Activated CD8-positive, alpha-beta memory T cell treated with anti-CD3 and anti-CD28 coated beads, Interleukin-2, amount 50 U/mL, for 4 hours (primary cell): ENCODE measurements around the gene TUBB8B.
"Not testable (repeated sequence)": the region's sequence is repeated elsewhere in the genome, so short reads cannot be mapped to it uniquely, and the experiment has no call there.

ENCODE experiments used
- DNase-seq: peaks from one replicate; pipeline ENCODE4 v3.0.0-alpha.2; 2020

Gene TUBB8B

DNA sequence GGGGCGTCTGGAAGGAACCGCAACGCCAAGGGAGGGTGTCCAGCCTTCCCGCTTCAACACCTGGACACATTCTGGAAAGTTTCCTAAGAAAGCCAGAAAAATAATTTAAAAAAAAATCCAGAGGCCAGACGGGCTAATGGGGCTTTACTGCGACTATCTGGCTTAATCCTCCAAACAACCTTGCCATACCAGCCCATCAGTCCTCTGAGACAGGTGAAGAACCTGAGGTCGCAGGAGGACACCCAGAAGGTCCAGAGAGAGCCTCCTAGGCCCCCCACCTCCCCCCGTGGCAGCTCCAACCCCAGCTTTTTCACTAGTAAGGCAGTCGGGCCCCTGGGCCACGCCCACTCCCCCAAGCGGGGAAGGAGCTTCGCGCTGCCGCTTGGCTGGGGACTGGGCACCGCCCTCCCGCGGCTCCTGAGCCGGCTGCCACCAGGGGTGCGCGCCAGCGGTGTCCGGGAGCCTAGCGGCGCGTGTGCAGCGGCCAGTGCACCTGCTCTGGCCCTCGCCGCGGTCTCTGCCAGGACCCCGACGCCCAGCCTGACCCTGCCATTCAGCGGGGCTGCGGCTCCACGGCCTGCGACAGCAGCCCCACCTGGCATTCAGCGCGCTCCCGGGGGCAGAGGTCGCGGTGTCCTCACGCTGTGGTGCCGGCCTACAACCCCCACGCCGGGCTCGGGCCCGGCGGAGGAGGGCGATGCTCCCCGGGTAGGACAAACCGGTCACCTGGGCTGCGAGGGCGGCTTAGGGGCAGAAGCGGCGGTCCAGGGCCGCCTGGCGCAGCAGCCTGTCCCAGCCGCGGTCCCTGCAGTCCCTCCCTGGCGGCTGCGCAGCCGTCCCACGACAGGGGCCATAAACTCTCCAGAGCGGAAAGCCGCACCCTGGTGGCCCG, 37.8 kb downstream of the TUBB8B start:
- DNase-seq, result not testable (repeated sequence)

DNA sequence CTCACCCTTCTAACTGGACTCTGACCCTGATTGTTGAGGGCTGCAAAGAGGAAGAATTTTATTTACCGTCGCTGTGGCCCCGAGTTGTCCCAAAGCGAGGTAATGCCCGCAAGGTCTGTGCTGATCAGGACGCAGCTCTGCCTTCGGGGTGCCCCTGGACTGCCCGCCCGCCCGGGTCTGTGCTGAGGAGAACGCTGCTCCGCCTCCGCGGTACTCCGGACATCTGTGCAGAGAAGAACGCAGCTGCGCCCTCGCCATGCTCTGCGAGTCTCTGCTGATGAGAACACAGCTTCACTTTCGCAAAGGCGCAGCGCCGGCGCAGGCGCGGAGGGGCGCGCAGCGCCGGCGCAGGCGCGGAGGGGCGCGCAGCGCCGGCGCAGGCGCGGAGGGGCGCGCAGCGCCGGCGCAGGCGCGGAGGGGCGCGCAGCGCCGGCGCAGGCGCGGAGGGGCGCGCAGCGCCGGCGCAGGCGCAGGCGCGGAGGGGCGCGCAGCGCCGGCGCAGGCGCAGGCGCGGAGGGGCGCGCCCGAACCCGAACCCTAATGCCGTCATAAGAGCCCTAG, 38.7 kb downstream of the TUBB8B start:
- not testable (repeated sequence) for DNase-seq

DNA sequence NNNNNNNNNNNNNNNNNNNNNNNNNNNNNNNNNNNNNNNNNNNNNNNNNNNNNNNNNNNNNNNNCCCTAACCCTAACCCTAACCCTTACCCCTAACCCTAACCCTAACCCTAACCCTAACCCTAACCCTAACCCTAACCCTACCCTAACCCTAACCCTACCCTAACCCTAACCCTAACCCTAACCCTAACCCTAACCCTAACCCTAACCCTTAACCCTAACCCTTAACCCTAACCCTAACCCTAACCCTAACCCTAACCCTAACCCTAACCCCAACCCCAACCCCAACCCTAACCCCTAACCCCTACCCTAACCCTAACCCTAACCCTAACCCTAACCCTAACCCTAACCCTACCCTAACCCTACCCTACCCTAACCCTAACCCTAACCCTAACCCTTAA, 39.5 kb downstream of the TUBB8B start:
- not testable (repeated sequence) for DNase-seq
